HG03045 (cell line): ENCODE data around the gene MPHOSPH9.
"Not testable (repeated sequence)": the region's sequence is repeated elsewhere in the genome, so short reads cannot be mapped to it uniquely, and the experiment has no call there.

Source experiments
- ATAC-seq: cut with Tn5 transposase; IDR thresholded peaks from one replicate; pipeline ENCODE4 v1.9.1; 2021; ENCODE audit warnings: mild to moderate bottlenecking, moderate library complexity; ENCODE audit not compliant: unreplicated experiment

The MPHOSPH9 gene

DNA sequence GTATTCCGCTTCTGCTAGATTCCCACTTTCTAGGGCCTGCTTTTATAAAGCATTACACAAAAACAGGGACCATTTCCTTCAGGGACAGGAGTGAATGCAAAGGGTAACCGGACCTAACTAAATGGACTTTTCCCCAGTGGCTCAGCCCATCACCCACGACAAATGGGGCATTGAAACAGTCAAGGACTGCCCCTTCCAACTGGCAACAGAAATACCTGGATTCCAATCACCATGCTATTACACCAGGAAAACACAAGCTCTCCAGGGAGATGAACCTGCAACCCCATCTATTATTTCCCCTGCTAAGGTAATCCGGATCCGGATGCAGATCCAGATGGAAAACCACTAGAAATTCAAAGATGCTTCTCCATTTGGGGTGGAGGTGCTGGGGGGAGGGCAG is 1.0 kb downstream of the MPHOSPH9 start:
- no peak for ATAC-seq

DNA sequence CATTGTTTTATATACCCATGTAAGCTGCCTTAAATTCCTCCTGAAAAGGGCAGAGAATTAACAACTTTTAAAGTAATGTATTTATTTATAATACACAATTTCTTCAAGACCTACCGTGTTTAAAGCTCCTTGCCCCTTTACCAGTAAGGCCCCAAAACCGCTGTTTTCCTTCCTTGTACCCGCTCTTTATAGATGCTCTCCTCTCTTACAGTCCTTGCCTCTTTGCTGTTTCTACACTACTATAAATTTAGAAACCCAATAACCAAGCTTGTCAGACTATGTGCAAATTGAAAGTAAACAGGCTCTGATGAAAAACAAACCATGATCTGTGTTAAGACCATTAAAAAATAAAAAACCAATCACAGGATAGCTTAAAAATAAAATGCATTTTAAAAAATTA is 3.9 kb downstream of the MPHOSPH9 start:
- ATAC-seq, result no peak

DNA sequence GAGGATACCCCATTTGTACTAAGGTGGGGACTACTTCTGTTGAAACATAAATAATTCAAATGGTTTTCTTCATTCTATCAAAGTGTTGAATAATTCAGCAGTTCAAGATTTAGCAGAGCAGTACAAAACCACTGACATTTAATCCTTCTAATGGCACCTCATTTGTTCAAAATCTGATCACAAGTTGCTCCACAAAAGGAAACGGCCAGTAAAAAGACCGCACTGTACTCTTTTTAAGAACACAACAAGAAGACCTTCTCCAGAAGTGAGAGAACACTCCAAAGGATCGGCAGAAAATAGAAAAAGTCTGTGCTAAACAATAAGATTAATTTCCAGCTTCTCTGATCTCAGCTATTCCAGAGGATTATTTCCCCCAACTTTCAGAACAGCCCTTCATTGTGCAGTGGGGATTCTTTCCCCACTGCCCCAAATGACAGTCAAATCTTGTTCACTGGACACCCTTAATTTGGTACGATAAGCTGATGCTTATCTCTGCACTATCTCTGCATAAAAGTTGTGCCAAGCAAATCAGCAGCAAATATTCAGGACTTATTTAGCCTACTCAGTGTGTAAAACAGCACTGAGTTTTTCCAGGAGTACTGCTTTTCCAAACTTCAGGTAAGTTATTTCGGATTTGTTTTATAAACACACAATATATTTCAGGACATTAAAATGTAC is 5.2 kb downstream of the MPHOSPH9 start:
- no peak for ATAC-seq

DNA sequence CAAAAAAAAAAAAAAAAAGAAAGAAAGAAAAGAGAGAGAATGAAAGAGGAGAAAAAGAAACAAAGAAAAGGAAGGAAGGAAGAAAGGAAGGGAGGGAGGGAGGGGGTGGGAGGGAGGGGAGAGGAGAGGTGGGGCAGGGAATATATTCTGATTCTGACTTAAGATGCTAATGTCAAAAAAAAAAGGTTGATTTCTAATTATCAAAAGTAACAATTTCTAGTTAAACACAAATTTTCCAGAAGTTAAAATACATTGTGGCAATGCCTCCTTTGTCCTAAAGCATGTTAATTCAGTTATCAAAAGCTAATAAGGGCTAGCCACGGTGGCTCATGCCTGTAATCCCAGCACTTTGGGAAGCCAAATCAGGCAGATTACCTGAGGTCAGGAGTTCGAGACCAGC is 7.5 kb downstream of the MPHOSPH9 start:
- no peak for ATAC-seq

DNA sequence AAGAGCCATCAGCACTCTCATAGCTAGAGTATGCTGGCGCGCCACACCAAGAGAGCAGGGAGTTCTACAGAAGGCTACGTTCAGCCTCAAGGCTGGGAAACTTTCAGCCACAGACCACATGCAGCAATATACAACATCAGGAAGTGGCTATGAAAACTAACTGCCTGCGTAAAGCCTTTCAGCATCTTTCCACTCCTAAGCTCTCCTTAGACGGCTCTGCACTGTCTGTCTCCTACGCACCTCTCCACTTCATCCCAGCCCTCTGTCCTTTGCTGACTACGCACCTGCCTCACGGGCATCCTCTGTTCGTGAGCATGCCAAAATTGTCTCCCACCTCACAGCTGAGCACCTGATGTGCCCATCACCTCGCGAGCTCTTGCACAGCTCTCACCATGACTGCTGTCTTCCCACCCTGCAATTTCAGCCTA is 9.7 kb downstream of the MPHOSPH9 start:
- peak; percentile 46 for ATAC-seq

DNA sequence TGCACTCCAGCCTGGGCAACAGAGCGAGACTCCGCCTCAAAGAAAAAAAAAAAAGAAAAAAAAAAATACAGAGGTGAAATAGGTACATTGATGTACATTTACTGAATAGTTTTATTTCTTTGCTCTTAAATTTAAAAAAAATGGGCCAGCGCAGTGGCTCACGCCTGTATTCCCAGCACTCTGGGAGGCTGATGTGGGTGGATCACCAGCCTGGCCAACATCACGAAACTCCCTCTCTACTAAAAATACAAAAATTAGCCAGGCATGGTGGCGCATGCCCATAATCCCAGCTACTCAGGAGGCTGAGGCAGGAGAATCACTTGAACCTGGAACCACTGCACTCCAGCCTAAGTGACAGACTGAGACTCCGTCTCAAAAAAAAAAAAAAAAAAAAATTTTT is 25.1 kb downstream of the MPHOSPH9 start:
- ATAC-seq, result not testable (repeated sequence)

DNA sequence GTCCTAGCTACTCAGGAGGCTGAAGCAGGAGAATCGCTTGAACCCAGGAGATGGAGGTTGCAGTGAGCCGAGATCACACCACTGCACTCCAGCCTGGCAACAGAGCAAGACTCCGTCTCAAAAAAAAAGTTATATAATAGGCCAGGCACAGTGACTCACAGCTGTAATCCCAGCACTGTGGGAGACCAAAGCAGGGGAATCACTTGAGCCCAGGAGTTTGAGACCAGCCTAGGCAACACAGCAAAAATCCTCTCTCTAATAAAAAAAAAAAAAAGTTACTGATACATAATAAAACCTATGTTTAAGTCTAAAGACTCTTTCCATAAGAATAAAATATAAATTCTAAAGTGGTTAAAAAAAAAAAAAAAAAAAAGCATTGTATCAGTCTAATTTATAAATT is 26.1 kb downstream of the MPHOSPH9 start:
- not testable (repeated sequence) for ATAC-seq

DNA sequence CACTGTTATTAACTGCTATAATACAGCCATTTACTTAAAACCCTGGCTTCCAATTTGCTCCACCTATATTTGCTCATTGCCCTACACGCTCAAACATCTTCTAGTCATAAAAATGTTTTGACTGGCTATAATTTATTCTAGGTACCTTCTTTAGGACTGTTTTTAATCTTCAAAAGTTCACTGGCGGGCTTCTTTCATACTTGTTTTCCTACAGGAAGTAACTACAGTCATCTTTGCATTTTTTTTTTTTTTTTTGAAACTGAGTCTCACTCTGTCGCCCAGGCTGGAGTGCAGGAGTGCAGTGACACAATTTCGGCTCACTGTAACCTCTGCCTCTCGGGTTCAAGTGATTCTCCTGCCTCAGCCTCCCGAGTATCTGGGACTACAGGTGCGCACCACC is 32.5 kb downstream of the MPHOSPH9 start:
- ATAC-seq, result no peak

DNA sequence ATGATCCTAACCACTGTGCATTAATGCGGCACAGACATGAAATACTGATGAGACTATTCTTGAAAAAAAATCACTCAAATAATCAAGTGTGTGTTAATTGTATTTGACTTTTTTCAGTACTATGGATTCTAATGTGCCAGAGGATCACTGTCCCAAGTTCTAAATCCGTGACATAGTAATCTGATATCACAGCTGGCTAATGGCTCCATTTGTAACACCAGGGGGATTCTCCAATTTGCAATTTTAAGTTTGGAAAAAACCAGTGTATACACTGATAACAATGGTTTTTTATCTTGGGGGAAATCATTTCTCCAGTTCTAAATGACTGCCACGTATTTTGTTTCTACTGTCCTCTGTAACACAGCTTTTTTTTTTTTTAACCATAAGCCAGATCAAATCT is 33.0 kb downstream of the MPHOSPH9 start:
- ATAC-seq, result no peak

DNA sequence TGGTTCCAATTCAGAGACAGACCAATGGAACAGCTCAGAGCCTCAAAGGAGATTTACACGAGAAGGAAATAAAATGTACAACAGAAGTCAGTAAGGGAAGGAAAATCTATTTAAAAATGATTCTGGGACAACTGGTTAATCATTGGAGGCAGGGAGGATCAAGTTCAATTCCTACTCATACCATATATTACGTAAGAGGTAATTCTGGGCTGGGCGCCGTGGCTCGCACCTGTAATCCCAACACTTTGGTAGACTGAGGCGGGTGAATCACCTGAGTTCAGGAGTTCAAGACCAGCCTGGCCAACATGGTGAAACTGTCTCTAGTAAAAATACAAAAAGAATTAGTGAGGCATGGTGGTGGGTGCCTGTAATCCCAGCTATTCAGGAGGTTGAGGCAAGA is 45.3 kb downstream of the MPHOSPH9 start:
- no peak for ATAC-seq

DNA sequence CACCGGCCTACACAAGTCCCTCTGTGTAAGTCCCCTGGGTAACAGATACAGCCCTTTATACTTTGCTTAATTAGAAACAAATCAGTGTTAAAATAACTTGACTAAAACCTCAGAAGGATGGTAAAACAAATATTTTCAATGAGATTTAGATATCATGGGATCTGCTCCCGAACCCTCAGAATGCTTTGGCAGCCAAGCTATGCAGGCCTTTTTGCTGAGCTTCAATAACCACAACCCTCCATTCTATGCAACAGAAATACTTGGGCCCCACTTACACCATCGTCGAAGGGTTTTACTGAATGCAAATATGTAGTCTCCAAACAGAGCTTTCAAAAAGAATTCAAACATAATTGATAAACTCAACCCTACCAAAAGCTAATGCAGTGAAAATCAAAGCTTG is 52.8 kb downstream of the MPHOSPH9 start:
- ATAC-seq, result no peak

DNA sequence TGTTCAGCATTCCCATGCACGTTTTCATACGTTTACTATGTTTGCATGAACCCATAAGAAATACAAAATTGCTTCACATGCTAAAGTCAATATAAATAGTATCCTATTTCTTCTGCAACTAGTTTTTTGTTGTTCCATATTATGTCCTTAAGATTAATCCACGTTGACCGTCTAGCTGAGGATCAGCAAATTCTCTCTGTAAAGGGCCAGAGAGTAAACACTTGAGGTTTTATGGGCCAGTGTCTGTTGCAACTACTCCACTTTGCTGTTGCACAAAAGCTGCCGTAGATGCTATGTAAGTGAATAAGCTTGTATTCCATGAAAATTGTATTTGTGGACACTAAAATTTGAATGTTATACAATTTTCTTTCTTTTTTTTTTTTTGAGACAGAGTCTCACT is 61.0 kb downstream of the MPHOSPH9 start:
- ATAC-seq, result no peak

DNA sequence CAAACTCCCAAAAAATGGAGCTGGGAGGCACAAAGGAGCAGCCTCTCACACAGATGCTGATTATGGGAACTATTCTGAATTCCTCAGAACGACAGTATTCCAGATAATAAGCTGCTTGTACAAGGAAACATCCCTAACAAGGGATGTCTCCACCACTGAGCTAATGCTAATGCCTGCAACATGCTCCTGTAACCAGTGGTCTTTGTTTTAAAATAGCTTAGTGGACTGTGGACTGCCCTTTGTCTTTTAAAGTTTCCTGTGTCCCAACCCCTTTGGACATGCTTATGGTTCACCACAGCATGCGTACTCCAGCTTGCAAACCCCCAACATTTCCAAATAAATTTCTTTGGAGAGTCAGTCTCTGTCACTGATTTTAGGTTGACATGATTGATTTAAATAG is 65.6 kb downstream of the MPHOSPH9 start:
- no peak for ATAC-seq

DNA sequence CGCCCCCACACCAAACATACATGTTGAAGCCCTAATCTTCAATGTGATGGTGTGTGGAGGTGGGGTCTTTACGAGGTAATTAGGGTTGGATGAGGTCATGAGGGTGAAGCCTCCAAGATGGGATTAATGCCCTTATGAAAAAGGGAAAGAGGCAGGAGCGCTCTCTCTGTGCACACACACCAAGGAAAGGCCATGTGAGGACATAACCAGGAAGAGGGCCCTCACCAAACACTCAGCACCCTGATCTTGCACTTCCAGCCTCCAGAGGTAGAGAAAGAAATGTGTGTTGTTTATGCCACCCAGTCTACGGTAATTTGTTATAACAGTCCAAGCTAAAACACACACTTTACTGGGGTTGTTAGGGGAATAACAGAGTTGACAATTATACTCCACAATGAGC is 67.4 kb downstream of the MPHOSPH9 start:
- no peak for ATAC-seq

DNA sequence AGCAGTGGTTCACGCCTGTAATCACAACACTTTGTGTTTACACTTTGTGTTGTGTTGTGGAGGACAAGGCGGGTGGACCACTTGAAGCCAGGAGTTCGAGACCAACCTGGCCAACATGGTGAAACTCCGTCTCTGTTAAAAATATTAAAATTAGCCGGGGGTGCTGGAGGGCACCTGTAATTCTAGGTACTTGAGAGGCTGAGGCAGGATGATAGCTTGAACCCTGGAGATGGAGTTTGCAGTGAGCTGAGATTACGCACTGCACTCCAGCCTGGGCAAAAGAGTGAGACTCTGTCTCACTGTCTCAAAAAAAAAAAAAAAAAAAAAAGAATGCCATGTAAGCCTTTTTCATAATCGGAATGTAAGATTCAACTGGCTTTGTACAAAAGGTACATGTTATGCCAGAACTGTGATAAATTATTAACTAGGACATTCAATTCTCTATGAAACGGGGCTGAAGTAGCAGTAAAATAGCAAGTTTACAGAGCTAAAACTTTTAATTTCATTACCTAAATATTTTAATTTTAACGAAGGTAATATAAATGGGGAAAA is 68.2 kb downstream of the MPHOSPH9 start:
- no peak for ATAC-seq

DNA sequence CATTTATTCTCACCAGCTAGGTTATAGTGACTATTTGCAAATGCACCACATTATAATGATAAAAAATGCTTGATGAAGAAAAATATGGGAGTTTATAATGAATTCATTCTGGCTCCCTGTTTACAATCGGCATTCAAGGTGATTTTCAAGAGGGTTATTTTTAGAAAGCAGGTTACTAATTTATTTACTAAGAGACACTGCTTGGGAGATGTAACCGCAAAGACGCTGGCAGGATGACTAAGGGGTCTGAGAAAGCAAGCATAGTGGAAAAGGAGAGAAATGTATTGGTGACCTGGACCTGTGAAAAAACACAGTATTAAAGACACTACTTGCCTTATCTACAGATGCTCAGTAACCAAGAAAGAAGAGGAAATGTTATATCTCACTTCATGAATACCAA is 68.7 kb downstream of the MPHOSPH9 start:
- no peak for ATAC-seq

DNA sequence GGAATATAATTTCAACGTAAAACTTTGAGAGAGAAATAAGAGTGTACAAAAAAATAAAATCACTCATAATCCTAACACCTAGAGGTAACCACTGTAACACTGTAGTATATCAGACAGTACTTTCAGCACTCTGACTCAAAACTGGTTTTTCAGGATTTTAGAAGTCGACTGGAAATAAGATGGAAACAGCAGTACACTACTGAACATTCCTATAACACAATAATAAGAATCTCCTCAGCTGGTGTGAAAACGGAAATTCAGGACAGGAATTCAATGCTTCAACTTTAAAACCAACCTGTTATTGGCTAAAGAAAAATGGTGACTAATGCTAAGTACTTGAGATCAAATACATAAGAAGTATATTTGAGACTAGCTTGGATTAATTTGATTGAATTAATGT is 69.7 kb downstream of the MPHOSPH9 start:
- ATAC-seq, result no peak

DNA sequence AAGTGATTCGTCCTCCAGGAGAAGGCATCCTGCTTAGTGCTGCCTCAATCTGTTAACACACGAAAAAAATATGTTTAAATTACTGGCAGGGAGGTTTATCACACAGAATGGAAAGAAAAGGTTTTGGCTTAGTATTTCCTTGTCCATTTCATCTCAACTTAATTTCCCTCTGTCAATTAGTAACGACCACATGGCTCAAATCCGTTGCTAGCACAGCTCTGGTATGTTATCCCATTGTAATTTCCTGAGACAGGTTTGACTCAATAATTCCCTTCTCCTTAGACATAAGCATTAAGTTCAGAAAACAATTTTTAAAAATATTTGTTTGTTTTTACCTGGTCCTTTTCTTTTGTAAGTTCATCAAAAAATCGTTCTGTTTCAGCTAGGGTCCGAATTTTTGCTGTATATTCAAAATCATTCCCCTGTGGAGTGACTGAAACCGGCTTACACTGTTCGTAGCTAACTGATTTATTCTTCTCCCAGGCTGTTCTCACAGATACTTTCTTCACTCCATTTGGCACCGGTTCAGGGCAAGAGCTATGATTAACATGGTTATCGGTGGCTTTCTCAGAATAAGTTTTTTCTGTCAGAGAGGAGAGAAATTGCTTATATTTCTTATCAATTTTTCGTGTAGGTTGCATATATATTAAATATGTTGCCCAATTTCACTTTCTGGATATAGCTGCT is 72.0 kb downstream of the MPHOSPH9 start:
- no peak for ATAC-seq

DNA sequence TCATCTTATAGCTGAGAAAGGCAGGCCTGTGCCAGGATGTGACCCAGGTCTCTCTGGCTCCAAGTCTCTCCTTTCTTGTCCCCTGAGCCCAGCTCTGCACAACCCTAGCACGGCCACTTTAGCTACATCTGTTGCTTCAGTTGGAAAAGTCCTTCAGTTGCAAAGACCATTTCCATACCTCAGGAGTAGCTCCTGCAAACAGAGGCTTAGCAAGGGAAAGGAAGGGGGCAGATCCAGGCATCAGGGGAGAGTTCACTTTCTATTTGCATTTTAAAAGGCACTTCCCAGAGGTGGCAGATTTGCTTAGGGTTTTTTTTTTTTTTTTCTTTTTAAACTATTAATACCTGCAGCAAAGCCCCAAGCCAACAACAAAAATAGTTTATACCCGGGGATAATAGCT is 79.0 kb downstream of the MPHOSPH9 start:
- ATAC-seq, result no peak

DNA sequence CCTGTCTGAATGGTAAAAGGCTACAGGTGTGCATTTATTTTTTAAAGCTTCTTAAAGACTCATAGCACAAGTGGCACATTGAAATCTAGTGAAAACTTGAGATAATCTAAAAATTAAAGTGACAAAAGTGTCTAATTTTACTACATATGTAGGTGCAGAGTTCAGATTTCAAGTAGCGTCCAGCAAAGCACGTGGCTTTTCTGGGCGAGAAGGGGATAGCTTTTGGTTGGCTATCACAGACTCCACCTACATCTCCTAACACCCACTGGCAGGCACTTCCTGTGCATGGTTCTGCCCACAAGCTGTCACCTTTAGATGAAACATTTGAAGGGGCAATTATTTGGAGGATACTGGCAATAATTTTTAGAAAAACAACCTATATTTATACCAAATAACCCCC is 80.1 kb downstream of the MPHOSPH9 start:
- no peak for ATAC-seq

DNA sequence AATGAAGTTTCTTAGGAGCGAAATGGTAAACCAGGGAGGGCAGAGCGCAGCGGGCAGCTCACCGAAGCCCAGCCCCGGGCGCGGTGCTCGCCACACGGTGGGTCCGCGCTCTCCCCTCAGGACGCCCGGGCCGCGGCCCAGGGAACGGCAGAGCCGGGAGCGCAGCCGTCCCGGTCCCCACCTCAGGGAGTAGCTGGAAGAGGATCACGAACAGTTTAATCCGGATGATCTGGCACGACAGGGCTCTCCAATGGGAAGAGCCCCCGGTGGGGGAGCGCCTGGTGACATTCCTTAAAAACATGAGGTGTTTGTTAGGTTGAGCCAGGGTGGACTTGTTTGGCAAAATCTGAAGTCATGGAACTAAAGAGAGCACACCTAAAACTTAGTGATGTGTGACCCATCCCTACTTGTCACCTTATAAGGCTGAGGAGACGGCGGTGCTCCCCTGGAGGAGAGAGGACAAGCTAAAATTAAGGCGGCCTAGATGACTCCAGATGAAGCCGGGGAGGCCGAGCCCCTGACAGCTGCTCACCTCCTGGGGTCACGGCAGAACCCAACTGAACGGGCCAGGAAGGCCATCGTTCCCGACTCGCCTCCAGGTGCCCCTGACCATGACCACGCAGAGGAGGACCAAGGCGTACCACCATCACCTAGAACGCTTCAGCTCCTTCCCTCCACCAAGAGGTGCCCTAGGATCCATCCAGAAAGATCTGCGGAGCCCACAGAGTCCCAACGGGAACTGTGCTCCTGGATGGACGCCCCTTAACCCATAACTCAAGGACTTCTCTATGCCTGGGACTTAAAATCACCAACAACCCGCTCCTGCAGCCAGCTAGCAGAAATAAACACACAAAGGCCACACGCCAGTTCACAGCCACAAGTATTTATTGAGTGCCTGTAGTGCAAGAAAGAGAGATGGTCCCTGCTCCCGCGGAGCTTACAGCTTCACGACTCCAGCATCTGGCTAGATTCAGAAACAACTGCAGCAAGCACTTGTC is 81.2 kb downstream of the MPHOSPH9 start:
- ATAC-seq, result no peak
